ENCODE measurements around the gene WNT9B.

Gene WNT9B

DNA sequence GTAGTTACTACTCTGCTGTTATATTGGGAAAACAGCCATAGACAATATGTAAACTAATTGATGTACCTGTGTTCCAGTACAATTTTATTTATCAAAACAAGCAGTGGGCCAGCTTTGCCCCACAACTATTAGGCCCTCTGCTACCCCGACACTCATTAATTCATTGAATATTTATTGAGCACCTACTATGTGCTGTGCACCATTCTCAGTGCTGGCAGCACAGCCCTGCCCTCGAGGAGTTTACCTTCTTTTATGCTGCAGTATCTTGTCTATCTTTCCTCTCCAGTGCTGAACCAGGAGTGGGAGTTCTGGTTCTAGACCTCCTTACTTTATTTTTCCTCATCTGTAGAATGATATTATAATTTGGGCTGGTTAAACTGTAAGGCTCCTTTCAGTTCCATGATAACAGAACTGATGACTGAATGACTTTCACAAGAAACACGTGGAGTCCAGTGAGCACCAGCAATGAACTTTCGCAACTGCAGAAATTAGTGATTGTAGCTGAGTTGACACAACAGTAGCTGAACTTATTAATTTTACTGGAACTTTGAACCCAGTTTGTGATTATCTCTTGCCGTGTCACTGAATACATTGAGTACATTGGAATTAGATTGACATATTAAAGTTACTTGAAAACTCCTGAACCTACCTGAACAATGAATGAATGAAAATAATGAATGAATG lies 73.9 kb downstream of the WNT9B start:
- TF ChIP-seq ZFX (IDR thresholded peaks at IDR 0.05; ENCODE audit: borderline replicate concordance), result no peak
- TF ChIP-seq, protein P1, sequence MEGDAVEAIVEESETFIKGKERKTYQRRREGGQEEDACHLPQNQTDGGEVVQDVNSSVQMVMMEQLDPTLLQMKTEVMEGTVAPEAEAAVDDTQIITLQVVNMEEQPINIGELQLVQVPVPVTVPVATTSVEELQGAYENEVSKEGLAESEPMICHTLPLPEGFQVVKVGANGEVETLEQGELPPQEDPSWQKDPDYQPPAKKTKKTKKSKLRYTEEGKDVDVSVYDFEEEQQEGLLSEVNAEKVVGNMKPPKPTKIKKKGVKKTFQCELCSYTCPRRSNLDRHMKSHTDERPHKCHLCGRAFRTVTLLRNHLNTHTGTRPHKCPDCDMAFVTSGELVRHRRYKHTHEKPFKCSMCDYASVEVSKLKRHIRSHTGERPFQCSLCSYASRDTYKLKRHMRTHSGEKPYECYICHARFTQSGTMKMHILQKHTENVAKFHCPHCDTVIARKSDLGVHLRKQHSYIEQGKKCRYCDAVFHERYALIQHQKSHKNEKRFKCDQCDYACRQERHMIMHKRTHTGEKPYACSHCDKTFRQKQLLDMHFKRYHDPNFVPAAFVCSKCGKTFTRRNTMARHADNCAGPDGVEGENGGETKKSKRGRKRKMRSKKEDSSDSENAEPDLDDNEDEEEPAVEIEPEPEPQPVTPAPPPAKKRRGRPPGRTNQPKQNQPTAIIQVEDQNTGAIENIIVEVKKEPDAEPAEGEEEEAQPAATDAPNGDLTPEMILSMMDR (IDR thresholded peaks at IDR 0.05), result no peak
- no peak overlapping the region for H3K27ac ChIP-seq

GRCh38 chr17:46928467-46929261 lies 77.3 kb downstream of the WNT9B start:
- no peak overlapping the region for H3K27ac ChIP-seq
- TF ChIP-seq ZFX (IDR thresholded peaks at IDR 0.05; ENCODE audit: borderline replicate concordance), result no peak
- TF ChIP-seq, protein P1 (IDR thresholded peaks at IDR 0.05), result no peak

GRCh38 chr17:46929413-46929812 lies 78.0 kb downstream of the WNT9B start:
- TF ChIP-seq, protein P1 (IDR thresholded peaks at IDR 0.05), result no peak
- TF ChIP-seq ZFX (IDR thresholded peaks at IDR 0.05; ENCODE audit: borderline replicate concordance), result no peak
- no peak overlapping the region for H3K27ac ChIP-seq

DNA sequence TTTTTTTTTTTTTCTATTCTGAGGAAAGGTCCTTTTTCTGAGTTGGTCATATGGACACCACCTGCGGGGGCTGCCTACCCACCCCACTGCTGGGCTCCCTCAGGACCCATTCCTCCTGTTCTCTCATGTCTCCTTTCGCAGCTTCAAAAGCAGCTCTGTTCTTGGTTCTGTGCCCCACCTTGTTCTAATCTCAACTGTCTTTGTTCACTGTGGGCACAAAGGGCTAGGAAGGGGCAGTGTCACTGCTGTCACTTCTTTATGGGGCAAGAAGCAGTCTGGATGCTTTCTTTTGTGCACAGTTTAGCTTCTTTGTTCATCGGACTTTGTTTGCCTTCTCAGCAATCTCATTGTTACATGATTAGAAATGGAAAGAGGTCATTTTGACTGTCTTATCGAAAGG lies 78.7 kb downstream of the WNT9B start:
- no peak for TF ChIP-seq ZFX (IDR thresholded peaks at IDR 0.05; ENCODE audit: borderline replicate concordance)
- TF ChIP-seq, protein P1 (IDR thresholded peaks at IDR 0.05), result no peak
- H3K27ac ChIP-seq, result no peak overlapping the region

DNA sequence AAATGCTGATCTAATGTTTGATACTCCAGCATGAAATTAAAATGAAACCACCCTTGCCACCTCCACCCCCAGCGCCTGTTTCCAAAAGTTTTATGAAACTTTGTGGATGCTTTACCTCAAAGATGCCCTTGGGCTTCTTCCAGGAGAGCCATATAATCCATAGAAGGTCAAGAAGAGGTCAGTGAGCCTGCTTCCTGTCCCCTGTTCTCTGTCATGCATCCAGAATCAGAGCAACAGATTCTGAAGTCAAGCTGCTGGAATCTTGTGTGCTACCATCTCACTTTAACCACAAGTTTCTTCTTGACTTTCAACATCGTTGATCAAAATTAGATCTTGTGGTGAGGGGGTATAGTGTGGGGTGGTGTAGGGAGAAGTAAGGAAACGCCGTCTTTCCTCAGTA lies 80.2 kb downstream of the WNT9B start:
- no peak for TF ChIP-seq ZFX (IDR thresholded peaks at IDR 0.05; ENCODE audit: borderline replicate concordance)
- TF ChIP-seq, protein P1 (IDR thresholded peaks at IDR 0.05), result no peak

DNA sequence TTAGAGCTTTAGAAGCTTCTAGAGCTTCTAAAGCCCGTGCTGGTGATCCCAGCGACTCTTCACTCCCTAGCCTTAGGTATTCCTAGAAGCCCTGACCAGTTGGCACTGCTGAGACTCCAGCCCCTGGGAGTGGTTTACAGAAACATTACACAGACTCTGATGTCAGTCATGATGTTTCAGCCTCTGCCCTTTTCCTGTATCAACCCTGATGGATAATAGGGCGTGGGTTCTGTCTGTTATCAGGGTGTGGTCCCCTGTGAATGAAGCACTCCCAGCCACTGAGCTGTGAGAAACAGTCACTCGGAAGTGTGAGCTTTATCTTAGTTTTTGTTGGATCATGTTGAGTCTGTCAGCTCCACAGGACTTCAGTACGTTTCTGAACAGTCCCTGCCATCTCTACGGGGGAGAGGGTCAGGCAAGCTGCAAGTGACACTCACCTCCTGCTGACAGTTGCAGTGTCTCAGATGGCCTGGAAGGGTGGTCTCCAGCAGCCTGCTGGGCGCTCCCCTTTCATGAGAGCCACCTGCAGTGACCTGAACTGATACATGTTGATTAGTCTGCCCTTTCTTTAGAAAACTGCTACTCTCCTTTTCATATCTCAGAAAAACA lies 84.4 kb downstream of the WNT9B start:
- TF ChIP-seq, protein P1 (IDR thresholded peaks at IDR 0.05), result no peak
- no peak for TF ChIP-seq ZFX (IDR thresholded peaks at IDR 0.05; ENCODE audit: borderline replicate concordance)
- no peak overlapping the region for H3K27ac ChIP-seq

More for the DNA sequence above, 80.2 kb downstream of the WNT9B start:
- no peak overlapping the region for H3K27ac ChIP-seq
